K562 (cell line): ENCODE measurements around the gene KRT6C.

Experiments
- CBX3 ChIP-seq, 2 experiments: IDR thresholded peaks; 1 replicate in 1 of 2; 2 replicates in 1 of 2; pipeline ENCODE4 v1.6.1; 2012; ENCODE audit warnings: inconsistent platforms in 2 of 2, low read length in 2 of 2, borderline replicate concordance in 1 of 2, control low read depth in 1 of 2
- CTCF ChIP-seq, 3 experiments: IDR thresholded peaks in 2 of 3; conservative IDR thresholded peaks in 1 of 3; 2 replicates each; pipeline ENCODE4 v1.5.1; 2011 to 2012; ENCODE audit warnings: low read length in 3 of 3, mild to moderate bottlenecking in 3 of 3, control low read depth in 2 of 3, improper control_type of control experiment in 1 of 3, inconsistent platforms in 1 of 3, low read depth in 1 of 3, mixed read lengths in 1 of 3, moderate library complexity in 1 of 3; ENCODE audit not compliant: insufficient read depth in 2 of 3
- DEAF1 ChIP-seq: fragments of 450-650 bp; formaldehyde crosslinking; IDR thresholded peaks from 2 replicates; pipeline ENCODE4 v1.4.0; 2020; ENCODE audit warnings: mild to moderate bottlenecking, moderate library complexity
- KLF13 ChIP-seq: fragments of 450-650 bp; IDR thresholded peaks from 2 replicates; pipeline ENCODE4 v1.6.1; 2016; ENCODE audit warnings: missing genetic modification characterization, low read depth, mild to moderate bottlenecking, missing compliant biosample characterization, moderate library complexity, borderline replicate concordance
- RFX1 ChIP-seq: fragments of 450-650 bp; IDR thresholded peaks from 2 replicates; pipeline ENCODE4 v1.6.1; 2016; ENCODE audit warnings: mild to moderate bottlenecking, moderate library complexity
- RNF2 ChIP-seq: sonication (generic); IDR thresholded peaks from 2 replicates; pipeline ENCODE4 v1.6.1; 2016
- ZFP36 ChIP-seq: fragments of 150-350 bp; IDR thresholded peaks from 2 replicates; pipeline ENCODE4 v1.6.1; 2018; ENCODE audit warnings: low read length, low read depth; ENCODE audit not compliant: partially characterized antibody
- ZKSCAN8 ChIP-seq: fragments of 200-800 bp; sonication (Bioruptor generic); IDR thresholded peaks from 2 replicates; pipeline ENCODE4 v1.6.1; 2016; ENCODE audit warnings: missing genetic modification characterization, missing compliant biosample characterization
- ZNF12 ChIP-seq: sonication (generic); formaldehyde crosslinking; IDR thresholded peaks from 2 replicates; pipeline ENCODE4 v1.4.0; 2020; ENCODE audit warnings: mild to moderate bottlenecking, missing genetic modification reagents
- ZNF583 ChIP-seq: fragments of 250-450 bp; sonication (Bioruptor Pico); IDR thresholded peaks from 2 replicates; pipeline ENCODE4 v1.4.0; 2020
- ZNF589 ChIP-seq: fragments of 200-800 bp; sonication (Bioruptor generic); IDR thresholded peaks from 2 replicates; pipeline ENCODE4 v1.6.1; 2016; ENCODE audit warnings: low read depth, missing genetic modification characterization, missing compliant biosample characterization

- no peak for TF ChIP-seq ZKSCAN8 (CRISPR knock-in tag)
- no peak for TF ChIP-seq ZNF583
- no peak for TF ChIP-seq KLF13 (tag)
- TF ChIP-seq CBX3 (IDR thresholded peaks at IDR 0.05; ENCODE audit: borderline replicate concordance in 1 of 2, low read length in 2 of 2), result no peak
- TF ChIP-seq CTCF (IDR thresholded peaks at IDR 0.05 in 2 of 3, conservative IDR thresholded peaks at IDR 0.05 in 1 of 3; ENCODE audit: insufficient read depth in 2 of 3, low read depth in 1 of 3, low read length in 3 of 3), result no peak
- no peak for TF ChIP-seq ZNF12
- no peak for TF ChIP-seq RNF2
- no peak for TF ChIP-seq ZNF589
- no peak for TF ChIP-seq RFX1
- TF ChIP-seq ZFP36, result no peak
- no peak for TF ChIP-seq DEAF1 (CRISPR knock-in tag)
Measured at GRCh38 chr12:52496054-52496453, 22.4 kb upstream of the KRT6C start.
